Endothelial cell of umbilical vein (primary cell): ENCODE results near the gene TPRKB. TPM values are rescaled to one million over a fixed set of nuclear protein-coding genes. Genes with fewer than 3 reads are reported as not detected.
"Not testable (repeated sequence)": the region's sequence is repeated elsewhere in the genome, so short reads cannot be mapped to it uniquely, and the experiment has no call there.

Source experiments
- BruUV-seq: library from RNA; stranded (reverse); fragments of 400-500 nt; replicated peaks from 2 replicates; lab custom pipeline; 2021; lab: Mats Ljungman, UMichigan
- CTCF ChIA-PET: fragments of 300-600, 350-600 bp; sonication (Branson Sonifier 250); formaldehyde crosslinking; loops from one replicate; lab custom pipeline; 2021; ENCODE audit warnings: antibody characterized with exemption, inconsistent platforms; lab: Charles Lee
- POLR2A ChIA-PET: fragments of 300-600, 350-600 bp; sonication (Branson Sonifier 250); formaldehyde crosslinking; loops from one replicate; lab custom pipeline; 2021; ENCODE audit warnings: antibody characterized with exemption, inconsistent platforms; lab: Charles Lee
- DNase-seq: peaks from one replicate; pipeline ENCODE4 v3.0.0-alpha.2; 2011; ENCODE audit warnings: low read depth, low spot score
- FAIRE-seq: peaks from 2 replicates; lab custom pipeline; 2011; peaks lifted over from hg19 to GRCh38; lab: Jason Lieb, UNC
- H2AFZ ChIP-seq: 2 replicates; pipeline ENCODE4 v1.6.0; 2012; ENCODE audit warnings: low read depth, low read length, control low read depth, inconsistent platforms
- H3K27ac ChIP-seq: 2 replicates; pipeline ENCODE4 v1.5.1; 2011; ENCODE audit warnings: low read depth, mild to moderate bottlenecking, control low read depth, low read length, moderate library complexity; ENCODE audit not compliant: insufficient read depth
- H3K27me3 ChIP-seq, 2 experiments: 2 replicates each; pipeline versions ENCODE4 v1.6.0 to v1.6.1; 2011; ENCODE audit warnings: low read length in 2 of 2, mixed read lengths in 1 of 2; ENCODE audit not compliant: control insufficient read depth in 2 of 2, insufficient read depth in 2 of 2
- H3K36me3 ChIP-seq, 2 experiments: 2 replicates in 1 of 2; 3 replicates in 1 of 2; pipeline ENCODE4 v1.5.1; 2011; ENCODE audit warnings: low read length in 2 of 2, mild to moderate bottlenecking in 1 of 2, moderate library complexity in 1 of 2; ENCODE audit not compliant: control insufficient read depth in 2 of 2, insufficient read depth in 2 of 2; ENCODE audit errors: extremely low read depth in 1 of 2
- H3K4me1 ChIP-seq: 3 replicates; pipeline ENCODE4 v1.5.1; 2011; ENCODE audit warnings: mild to moderate bottlenecking, low read length; ENCODE audit not compliant: control insufficient read depth, insufficient read depth; ENCODE audit errors: extremely low read depth
- H3K4me2 ChIP-seq: 2 replicates; pipeline ENCODE4 v1.6.1; 2011; ENCODE audit warnings: low read length, control low read depth, mixed read lengths; ENCODE audit not compliant: insufficient read depth
- H3K4me3 ChIP-seq, 3 experiments: fragments of 200-600 bp in 1 of 3; sonication (generic), shearing (Covaris generic) in 1 of 3; replicated peaks in 1 of 3; 2 replicates each; pipeline ENCODE4 v1.5.1; 2011 to 2016; ENCODE audit warnings: control low read depth in 3 of 3, low read length in 3 of 3, mild to moderate bottlenecking in 2 of 3, inconsistent platforms in 1 of 3, low read depth in 1 of 3, moderate library complexity in 1 of 3; ENCODE audit not compliant: insufficient read depth in 1 of 3
- H3K79me2 ChIP-seq: 2 replicates; pipeline ENCODE4 v1.6.0; 2012; ENCODE audit warnings: low read length, inconsistent platforms; ENCODE audit not compliant: control insufficient read depth, insufficient read depth
- H3K9ac ChIP-seq: replicated peaks from 2 replicates; pipeline ENCODE3; 2011; ENCODE audit warnings: low read length, control low read depth; ENCODE audit not compliant: insufficient read depth; ENCODE audit errors: extremely low read depth
- H3K9me1 ChIP-seq: replicated peaks from 3 replicates; pipeline ENCODE4 v1.6.0; 2011; ENCODE audit warnings: mild to moderate bottlenecking, low read length; ENCODE audit not compliant: control insufficient read depth, insufficient read depth; ENCODE audit errors: extremely low read depth
- H3K9me3 ChIP-seq: replicated peaks from 2 replicates; pipeline ENCODE4 v1.5.1; 2012; ENCODE audit warnings: low read length, inconsistent platforms; ENCODE audit not compliant: control insufficient read depth, insufficient read depth
- H4K20me1 ChIP-seq: replicated peaks from 2 replicates; pipeline ENCODE3; 2011; ENCODE audit warnings: mild to moderate bottlenecking, low read length; ENCODE audit not compliant: control insufficient read depth, insufficient read depth; ENCODE audit errors: extremely low read depth
- dilution Hi-C: fragments of 300-500 bp; cut with MboI; formaldehyde crosslinking; loops from one replicate; pipeline ENCODE4 v1.15.0; 2019; ENCODE audit warnings: low sequenced_read_pairs; ENCODE audit not compliant: extremely low pct_ligation_motif_present
- intact Hi-C: fragments of 100-400 bp; cut with micrococcal nuclease; formaldehyde crosslinking; loops from one replicate; pipeline ENCODE4 v1.10.0; 2022
- polyA plus RNA-seq, 4 experiments: library from polyadenylated mRNA; depleted of rRNA in 3 of 4; stranded (reverse) in 3 of 4; unstranded in 1 of 4; fragments of >200 nt; gene quantifications; 2 replicates each; pipeline versions ENCODE4 v1.2.1 to v1.2.3, GENCODE V29; 2011 to 2012; ENCODE audit warnings: missing spikeins in 1 of 4
- total RNA-seq: library from RNA; stranded (reverse); gene quantifications from 2 replicates; pipeline ENCODE4 v1.2.3, GENCODE V29; 2021
- TF ChIP-seq, protein P1 (sequence below), 2 donors: IDR thresholded peaks; 1 replicate in 1 of 2; 2 replicates in 1 of 2; pipeline ENCODE4 v1.5.1; 2011; ENCODE audit warnings: low read length in 2 of 2, mild to moderate bottlenecking in 2 of 2, moderate library complexity in 2 of 2, control low read depth in 1 of 2, inconsistent platforms in 1 of 2, low read depth in 1 of 2; ENCODE audit not compliant: insufficient read depth in 1 of 2; ENCODE audit errors: extremely low read depth in 1 of 2

Gene TPRKB
- total and polyA plus RNA-seq, 2 donors (not counting 3 experiments of a cell fraction or from before 2014, with no cell fraction given) = 27.1 to 36.1 TPM

DNA sequence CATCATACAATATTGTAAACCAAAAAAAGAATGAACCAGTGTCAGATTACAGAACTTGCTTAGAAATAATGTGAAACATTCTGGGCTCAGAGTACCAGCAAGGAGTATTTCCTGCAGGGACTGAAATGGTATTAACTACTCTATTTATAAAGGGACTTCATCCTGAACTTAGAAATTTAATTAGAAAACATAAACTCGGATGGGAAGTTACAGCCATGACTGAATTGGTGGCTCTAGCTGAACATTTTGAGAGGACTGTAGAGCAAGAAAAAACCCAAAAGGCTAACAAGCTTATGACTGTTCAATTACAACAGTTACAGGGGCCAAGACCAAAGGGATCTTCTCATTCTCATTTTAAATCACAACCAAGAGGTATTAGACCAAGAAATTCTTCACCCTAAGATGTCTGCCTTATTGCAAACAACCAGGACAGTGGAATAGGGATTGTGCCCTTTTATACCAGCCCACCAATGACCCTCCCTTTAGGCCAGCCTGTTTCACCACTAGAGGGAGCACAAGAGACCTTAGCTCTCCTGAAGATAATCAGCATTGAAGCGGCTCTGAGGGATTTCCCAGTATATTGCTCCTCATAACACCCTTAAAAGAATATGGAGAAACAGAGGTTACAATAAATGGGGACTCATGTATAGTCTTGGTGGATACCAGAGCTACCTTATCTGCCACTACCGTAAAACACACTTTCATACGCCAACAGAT lies 46.6 kb downstream of the TPRKB start:
- H4K20me1 ChIP-seq, intact Hi-C loops, H3K9me1 ChIP-seq, H3K9me3 ChIP-seq, H3K27me3 ChIP-seq, H3K79me2 ChIP-seq, BruUV-seq, H3K4me3 ChIP-seq, dilution Hi-C loops, H3K36me3 ChIP-seq, H3K4me1 ChIP-seq, H3K9ac ChIP-seq, H2AFZ ChIP-seq, H3K27ac ChIP-seq, H3K4me2 ChIP-seq: not testable (repeated sequence)
- CTCF ChIA-PET = interaction anchor here (0.7 to 2.5 kb wide), 2 partner anchors 10 to 47 kb away, joined by 3 to 18 read pairs; partner anchors contain the start of gene TPRKB
- POLR2A ChIA-PET = interaction anchor here (0.6 kb wide), 1 partner anchor 17 kb away, joined by 3 read pairs; no protein-coding TSS in a partner anchor
- TF ChIP-seq, protein P1, sequence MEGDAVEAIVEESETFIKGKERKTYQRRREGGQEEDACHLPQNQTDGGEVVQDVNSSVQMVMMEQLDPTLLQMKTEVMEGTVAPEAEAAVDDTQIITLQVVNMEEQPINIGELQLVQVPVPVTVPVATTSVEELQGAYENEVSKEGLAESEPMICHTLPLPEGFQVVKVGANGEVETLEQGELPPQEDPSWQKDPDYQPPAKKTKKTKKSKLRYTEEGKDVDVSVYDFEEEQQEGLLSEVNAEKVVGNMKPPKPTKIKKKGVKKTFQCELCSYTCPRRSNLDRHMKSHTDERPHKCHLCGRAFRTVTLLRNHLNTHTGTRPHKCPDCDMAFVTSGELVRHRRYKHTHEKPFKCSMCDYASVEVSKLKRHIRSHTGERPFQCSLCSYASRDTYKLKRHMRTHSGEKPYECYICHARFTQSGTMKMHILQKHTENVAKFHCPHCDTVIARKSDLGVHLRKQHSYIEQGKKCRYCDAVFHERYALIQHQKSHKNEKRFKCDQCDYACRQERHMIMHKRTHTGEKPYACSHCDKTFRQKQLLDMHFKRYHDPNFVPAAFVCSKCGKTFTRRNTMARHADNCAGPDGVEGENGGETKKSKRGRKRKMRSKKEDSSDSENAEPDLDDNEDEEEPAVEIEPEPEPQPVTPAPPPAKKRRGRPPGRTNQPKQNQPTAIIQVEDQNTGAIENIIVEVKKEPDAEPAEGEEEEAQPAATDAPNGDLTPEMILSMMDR (IDR thresholded peaks at IDR 0.05; ENCODE audit: extremely low read depth in 1 of 2, insufficient read depth in 1 of 2, low read depth in 1 of 2, low read length in 2 of 2) = peak; percentile 41 to 53
- FAIRE-seq (peak; percentile 65), DNase-seq (peak; percentile 52)

DNA sequence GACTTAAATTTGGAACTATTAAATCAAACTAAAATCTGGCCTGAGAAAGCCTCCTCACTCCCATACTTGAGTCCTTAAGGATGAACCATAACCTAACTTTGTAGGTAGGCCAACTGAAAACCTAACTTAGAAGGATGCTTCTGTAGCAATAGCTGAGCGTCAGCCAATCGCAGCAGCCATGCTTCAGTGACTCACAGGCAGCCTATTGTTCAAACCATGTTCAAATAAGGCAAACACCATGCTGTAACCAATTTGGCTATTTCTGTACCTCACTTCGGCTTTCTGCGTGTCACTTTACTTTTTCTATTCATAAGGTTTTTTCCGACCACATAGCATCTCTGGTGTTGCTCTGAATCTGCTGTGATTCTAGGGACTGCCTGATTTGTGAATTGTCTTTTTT lies 48.7 kb downstream of the TPRKB start:
- H3K36me3 ChIP-seq, H2AFZ ChIP-seq, BruUV-seq, H3K9me1 ChIP-seq, H3K79me2 ChIP-seq, H3K9ac ChIP-seq, H3K4me2 ChIP-seq, POLR2A ChIA-PET, H3K27me3 ChIP-seq, H4K20me1 ChIP-seq, H3K27ac ChIP-seq, H3K4me3 ChIP-seq, H3K9me3 ChIP-seq, H3K4me1 ChIP-seq, dilution Hi-C loops, DNase-seq, FAIRE-seq: not testable (repeated sequence)
- CTCF ChIA-PET = interaction anchor here (1.5 to 2.5 kb wide), 2 partner anchors 8 to 49 kb away, joined by 5 to 18 read pairs; partner anchors contain the start of gene TPRKB
- intact Hi-C loops = loop anchor here (10.0 kb wide), 1 partner anchor 96 kb away; the partner anchor contains the start of genes C2orf78 and DUSP11
